Spleen (tissue), 7 donors: Measurements from ENCODE around the gene CYP17A1.

ENCODE experiments used
- CTCF ChIP-seq, 11 experiments: fragments of 200-600 bp in 7 of 11; fragments of 450-650 bp in 4 of 11; sonication (generic) in 4 of 11; IDR thresholded peaks in 8 of 11; conservative IDR thresholded peaks in 3 of 11; 1 replicate in 7 of 11; 2 replicates in 4 of 11; pipeline versions ENCODE4 v1.4.0 to v1.8.0; 2016 to 2021; ENCODE audit warnings: antibody characterized with exemption in 11 of 11, inconsistent platforms in 4 of 11, mild to moderate bottlenecking in 1 of 11
- POLR2A ChIP-seq, 3 donors: fragments of 450-650 bp; IDR thresholded peaks; one replicate each; pipeline ENCODE4 v1.5.1; 2017; ENCODE audit warnings: antibody characterized with exemption in 3 of 3, mild to moderate bottlenecking in 1 of 3
- POLR2AphosphoS5 ChIP-seq, 3 donors: sonication (generic); formaldehyde crosslinking; IDR thresholded peaks; one replicate each; pipeline ENCODE4 v1.5.1; 2017; ENCODE audit warnings: antibody characterized with exemption in 3 of 3
- donor health status: DM: no; HTN: no; CAD: no; lungs with moderate emphysema.
- donor health status: DM: no; HTN: no; CAD: no.
- donor health status: DM: no; HTN: no; CAD: no.

- TF ChIP-seq CTCF (IDR thresholded peaks at IDR 0.05 in 8 of 11, conservative IDR thresholded peaks at IDR 0.05 in 3 of 11) (no peak), POLR2AphosphoS5 (IDR thresholded peaks at IDR 0.05) (peak in 2 of 3 donors; percentile 37 to 81), POLR2A (IDR thresholded peaks at IDR 0.05) (no peak)
These were observed 21.2 kb downstream of the CYP17A1 start for GRCh38 chr10:102815790-102816549.
